PC-3 (cell line): Measurements from ENCODE around the gene HNRNPL.
"Not testable (repeated sequence)": the region's sequence is repeated elsewhere in the genome, so short reads cannot be mapped to it uniquely, and the experiment has no call there.

Experiments
- CTCF ChIP-seq: fragments of 300-600 bp; sonication (generic); conservative IDR thresholded peaks from 2 replicates; pipeline ENCODE4 v1.5.1; 2017; ENCODE audit warnings: antibody characterized with exemption, low read depth, mild to moderate bottlenecking, low read length
- EZH2 ChIP-seq: fragments of 300-600 bp; sonication (generic); IDR thresholded peaks from one replicate; pipeline ENCODE4 v1.6.1; 2017; ENCODE audit warnings: antibody characterized with exemption, mild to moderate bottlenecking, low read length; ENCODE audit not compliant: unreplicated experiment
- EZH2phosphoT487 ChIP-seq: fragments of 300-600 bp; sonication (generic); IDR thresholded peaks from 2 replicates; pipeline ENCODE4 v1.6.1; 2018; ENCODE audit warnings: mild to moderate bottlenecking, antibody characterized with exemption, low read length, borderline replicate concordance

- not testable (repeated sequence) for TF ChIP-seq CTCF, EZH2, EZH2phosphoT487
These were observed 5.2 kb upstream of the HNRNPL start for GRCh38 chr19:38854961-38855360.
